Stimulated activated CD4-positive, alpha-beta T cell treated with anti-CD3 and anti-CD28 coated beads, Interleukin-2, amount 100 ng/mL, for 24 hours (primary cell): ENCODE data around the gene CCNG2.

Experiments used
- DNase-seq, 2 donors: peaks; one replicate each; pipeline ENCODE4 v3.0.0-alpha.2; 2020

Gene CCNG2

GRCh38 chr4:77209936-77210335, 52.9 kb downstream of the CCNG2 start:
- no peak for DNase-seq

GRCh38 chr4:77215107-77215506, 58.1 kb downstream of the CCNG2 start:
- DNase-seq = no peak

GRCh38 chr4:77217526-77217925, 60.5 kb downstream of the CCNG2 start:
- DNase-seq = no peak

- DNase-seq = no peak
Observed at GRCh38 chr4:77219266-77219665, 62.3 kb downstream of the CCNG2 start.
